MCF 10A (cell line): Measurements from ENCODE around the gene TGFBR3. TPM values are rescaled to one million over a fixed set of nuclear protein-coding genes. Genes with fewer than 3 reads are reported as not detected.

Experiments
- BruUV-seq: library from RNA; stranded (reverse); fragments of 400-500 nt; replicated peaks from 2 replicates; lab custom pipeline; 2021; lab: Mats Ljungman, UMichigan
- CTCF ChIA-PET: fragments of 300-600 bp; sonication (Branson Sonifier 250); formaldehyde crosslinking; extraction: SDS; loops from one replicate; lab custom pipeline; 2021; ENCODE audit warnings: antibody characterized with exemption, inconsistent platforms; lab: Yijun Ruan, JAX
- POLR2A ChIA-PET: fragments of 300-600, 350-650 bp; sonication (Branson Sonifier 250); formaldehyde crosslinking; extraction: SDS; loops from one replicate; lab custom pipeline; 2020; ENCODE audit warnings: antibody characterized with exemption, inconsistent platforms; lab: Yijun Ruan, JAX
- DNase-seq: peaks from one replicate; pipeline ENCODE4 v3.0.0-alpha.2; 2018; ENCODE audit not compliant: unreplicated experiment
- H3K27ac Mint-ChIP-seq: one replicate; pipeline ENCODE4 v1.8.0; 2022; ENCODE audit warnings: mild to moderate bottlenecking, low read depth, mixed read lengths; ENCODE audit not compliant: unreplicated experiment
- H3K27me3 Mint-ChIP-seq: one replicate; pipeline ENCODE4 v1.8.0; 2022; ENCODE audit warnings: mixed read lengths; ENCODE audit not compliant: insufficient read depth, unreplicated experiment
- H3K36me3 Mint-ChIP-seq: one replicate; pipeline ENCODE4 v1.8.0; 2022; ENCODE audit warnings: mild to moderate bottlenecking, moderate library complexity, mixed read lengths; ENCODE audit not compliant: insufficient read depth, unreplicated experiment
- H3K4me1 Mint-ChIP-seq: one replicate; pipeline ENCODE4 v1.8.0; 2022; ENCODE audit warnings: mixed read lengths; ENCODE audit not compliant: insufficient read depth, unreplicated experiment
- H3K4me3 Mint-ChIP-seq: one replicate; pipeline ENCODE4 v1.8.0; 2022; ENCODE audit warnings: mild to moderate bottlenecking, moderate library complexity, mixed read lengths; ENCODE audit not compliant: unreplicated experiment
- H3K9me3 Mint-ChIP-seq: one replicate; pipeline ENCODE4 v1.8.0; 2022; ENCODE audit warnings: mixed read lengths; ENCODE audit not compliant: unreplicated experiment
- intact Hi-C: fragments of 100-400 bp; cut with micrococcal nuclease; formaldehyde crosslinking; loops from 2 replicates; pipeline ENCODE4 v1.14.1; 2022
- total RNA-seq: library from RNA; stranded (reverse); gene quantifications from 2 replicates; pipeline ENCODE4 v1.2.3, GENCODE V29; 2022
- TF ChIP-seq, protein P1 (sequence below): fragments of 200-600 bp; IDR thresholded peaks from one replicate; pipeline ENCODE4 v1.8.0; 2022; ENCODE audit warnings: antibody characterized with exemption, mild to moderate bottlenecking; ENCODE audit not compliant: unreplicated experiment

TGFBR3 gene
- total RNA-seq, 1 experiment from 2014 or later, result 12.0 TPM

DNA sequence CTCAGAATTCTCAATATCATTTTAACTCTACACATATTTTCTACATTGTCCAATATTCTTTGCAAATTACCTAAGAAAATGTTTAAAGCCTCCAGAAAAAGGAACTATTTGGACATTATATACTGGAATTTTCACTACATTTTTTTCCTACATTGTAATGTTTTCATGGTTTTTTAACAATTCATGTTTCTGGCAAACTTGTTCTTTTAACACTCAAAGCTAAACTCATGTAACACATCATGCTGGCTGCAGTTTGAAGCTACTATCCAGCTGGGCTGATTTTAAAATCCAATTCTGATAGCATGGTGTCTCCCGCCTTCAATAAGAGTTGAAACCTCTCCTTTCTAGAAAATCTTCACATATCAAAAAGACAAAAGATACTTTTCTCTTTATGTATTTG, 52.0 kb downstream of the TGFBR3 start:
- H3K9me3 Mint-ChIP-seq, result no peaks in the 10 kb centered on the region
- CTCF ChIA-PET, result interaction anchor here (1.3 kb wide), 1 partner anchor 91 kb away, joined by 5 read pairs; no protein-coding TSS in a partner anchor
- intact Hi-C loops, result no loop called here
- H3K4me3 Mint-ChIP-seq, result no peak overlapping the region
- H3K36me3 Mint-ChIP-seq, result peaks cover 15% of the 10 kb centered on the region
- no peaks in the 10 kb centered on the region for H3K27me3 Mint-ChIP-seq
- TF ChIP-seq, protein P1, sequence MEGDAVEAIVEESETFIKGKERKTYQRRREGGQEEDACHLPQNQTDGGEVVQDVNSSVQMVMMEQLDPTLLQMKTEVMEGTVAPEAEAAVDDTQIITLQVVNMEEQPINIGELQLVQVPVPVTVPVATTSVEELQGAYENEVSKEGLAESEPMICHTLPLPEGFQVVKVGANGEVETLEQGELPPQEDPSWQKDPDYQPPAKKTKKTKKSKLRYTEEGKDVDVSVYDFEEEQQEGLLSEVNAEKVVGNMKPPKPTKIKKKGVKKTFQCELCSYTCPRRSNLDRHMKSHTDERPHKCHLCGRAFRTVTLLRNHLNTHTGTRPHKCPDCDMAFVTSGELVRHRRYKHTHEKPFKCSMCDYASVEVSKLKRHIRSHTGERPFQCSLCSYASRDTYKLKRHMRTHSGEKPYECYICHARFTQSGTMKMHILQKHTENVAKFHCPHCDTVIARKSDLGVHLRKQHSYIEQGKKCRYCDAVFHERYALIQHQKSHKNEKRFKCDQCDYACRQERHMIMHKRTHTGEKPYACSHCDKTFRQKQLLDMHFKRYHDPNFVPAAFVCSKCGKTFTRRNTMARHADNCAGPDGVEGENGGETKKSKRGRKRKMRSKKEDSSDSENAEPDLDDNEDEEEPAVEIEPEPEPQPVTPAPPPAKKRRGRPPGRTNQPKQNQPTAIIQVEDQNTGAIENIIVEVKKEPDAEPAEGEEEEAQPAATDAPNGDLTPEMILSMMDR, result no peak
- H3K27ac Mint-ChIP-seq, result no peak overlapping the region
- POLR2A ChIA-PET, result interaction anchor here (0.8 to 1.9 kb wide), 2 partner anchors 11 to 311 kb away, joined by 4 to 8 read pairs; no protein-coding TSS in a partner anchor
- no peak for DNase-seq
- BruUV-seq, result no TSS peak
- peaks cover 18% of the 10 kb centered on the region for H3K4me1 Mint-ChIP-seq

DNA sequence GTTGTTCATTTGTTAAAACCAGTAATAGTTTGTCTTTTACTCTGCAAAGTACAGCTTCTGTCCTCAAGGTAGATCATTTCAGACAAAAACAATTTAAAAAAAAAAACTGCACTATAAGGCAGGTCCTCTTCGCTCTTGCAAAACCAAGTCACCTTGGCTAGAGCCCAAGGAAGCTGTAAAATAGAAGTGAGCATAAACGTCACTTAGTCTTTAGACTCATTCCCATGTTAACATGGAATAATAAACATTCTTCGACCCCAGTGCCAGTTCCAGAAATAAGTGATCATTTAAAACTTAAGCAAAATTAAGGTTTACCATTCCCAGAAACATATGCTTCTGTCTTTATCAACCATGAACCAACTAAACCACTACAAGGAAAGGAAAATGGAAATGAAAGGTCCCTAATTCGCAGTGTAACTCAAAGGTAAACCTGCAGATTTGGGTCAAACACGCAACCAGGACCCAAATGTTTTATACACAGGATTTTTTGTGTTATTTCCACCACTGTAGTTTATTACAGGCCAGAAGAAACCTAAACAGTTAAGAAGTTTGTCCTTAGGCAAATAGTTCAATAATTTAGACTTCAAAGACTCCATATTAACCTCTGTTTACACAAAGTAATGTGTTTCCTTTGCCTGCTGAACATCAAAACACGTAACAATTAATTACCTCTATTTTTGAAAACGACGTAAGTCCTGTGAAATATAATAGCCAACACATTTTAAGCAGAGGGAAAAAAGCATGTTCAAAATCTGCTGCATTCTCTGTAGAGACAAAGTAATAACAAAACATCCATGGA, 54.6 kb downstream of the TGFBR3 start:
- H3K36me3 Mint-ChIP-seq, result peaks cover 26% of the 10 kb centered on the region
- H3K27ac Mint-ChIP-seq, result peak overlapping the region; percentile 87
- ChIA-PET POLR2A (interaction anchor here (0.7 to 3.1 kb wide), 5 partner anchors 8 to 75 kb away, joined by 3 to 30 read pairs (median 4); no protein-coding TSS in a partner anchor), CTCF (interaction anchor here (0.5 to 1.8 kb wide), 5 partner anchors 10 to 303 kb away, joined by 3 to 6 read pairs (median 4); no protein-coding TSS in a partner anchor)
- H3K27me3 Mint-ChIP-seq, result no peaks in the 10 kb centered on the region
- peak; percentile 65 for DNase-seq
- H3K4me3 Mint-ChIP-seq, result no peak overlapping the region
- H3K9me3 Mint-ChIP-seq, result no peaks in the 10 kb centered on the region
- BruUV-seq, result no TSS peak
- intact Hi-C loops, result no loop called here
- H3K4me1 Mint-ChIP-seq, result peaks cover 30% of the 10 kb centered on the region
- TF ChIP-seq, protein P1, result no peak

DNA sequence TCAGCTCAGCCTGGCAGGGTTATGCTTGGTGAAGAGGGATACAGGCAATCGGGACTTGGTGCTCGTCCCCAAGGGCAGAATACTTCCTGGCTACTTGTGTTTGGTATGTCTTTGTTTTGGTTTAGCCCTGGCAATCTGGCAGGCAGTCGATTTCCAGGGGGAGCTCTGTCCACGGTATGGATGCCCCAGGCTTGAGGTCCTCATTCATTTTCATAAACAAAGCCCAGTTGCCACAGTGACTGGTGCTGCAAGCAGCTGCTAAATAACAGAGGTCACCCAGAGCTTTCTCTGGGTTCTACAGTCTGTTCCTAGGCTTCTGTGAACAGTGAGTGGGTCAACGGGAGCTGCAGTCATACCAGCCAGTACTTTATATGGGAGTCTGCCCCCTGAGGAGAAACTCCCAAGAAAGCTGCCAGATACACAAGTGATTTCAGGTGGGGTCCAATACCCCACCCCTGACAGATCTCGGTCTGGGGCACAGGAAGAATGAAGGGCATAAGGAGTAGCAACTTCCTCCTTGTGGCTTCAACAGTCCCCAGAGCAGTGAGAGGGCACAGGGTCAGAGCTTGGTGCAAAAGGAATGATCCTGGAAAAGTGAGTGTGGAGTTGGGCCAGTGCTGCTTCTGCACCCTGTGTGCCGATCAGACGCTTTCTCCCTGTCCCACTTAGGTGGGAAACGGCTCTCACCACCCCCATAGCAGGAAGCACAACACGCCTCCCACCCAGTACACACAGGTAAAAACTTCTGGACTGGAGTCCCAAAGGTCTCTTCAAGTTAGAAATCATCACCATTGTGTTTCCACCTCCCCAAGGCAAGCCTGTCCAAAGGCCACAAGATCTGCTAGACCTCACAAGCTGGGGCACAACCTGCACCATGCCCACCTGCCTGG, 55.5 kb downstream of the TGFBR3 start:
- Mint-ChIP-seq H3K4me1 (peaks cover 30% of the 10 kb centered on the region), H3K27me3 (no peaks in the 10 kb centered on the region), H3K4me3 (no peak overlapping the region), H3K27ac (peak overlapping the region; percentile 87), H3K36me3 (peaks cover 26% of the 10 kb centered on the region), H3K9me3 (no peaks in the 10 kb centered on the region)
- peak; percentile 62 for DNase-seq
- ChIA-PET CTCF (interaction anchor here (0.6 to 1.8 kb wide), 10 partner anchors 10 to 422 kb away, joined by 3 to 5 read pairs (median 3); no protein-coding TSS in a partner anchor), POLR2A (interaction anchor here (0.5 to 3.1 kb wide), 7 partner anchors 8 to 762 kb away, joined by 3 to 30 read pairs (median 3); no protein-coding TSS in a partner anchor)
- BruUV-seq, result no TSS peak
- intact Hi-C loops, result no loop called here
- TF ChIP-seq, protein P1, result peak; percentile 6
